ENCODE measurements around the gene BSN. TPM values are rescaled to one million over a fixed set of nuclear protein-coding genes. Genes with fewer than 3 reads are reported as not detected.
A peak's percentile ranks its signal among the peaks of the same experiment; 100 is the strongest.

The BSN gene
- total RNA-seq, 1 donor from 2014 or later: 4.0 TPM

DNA sequence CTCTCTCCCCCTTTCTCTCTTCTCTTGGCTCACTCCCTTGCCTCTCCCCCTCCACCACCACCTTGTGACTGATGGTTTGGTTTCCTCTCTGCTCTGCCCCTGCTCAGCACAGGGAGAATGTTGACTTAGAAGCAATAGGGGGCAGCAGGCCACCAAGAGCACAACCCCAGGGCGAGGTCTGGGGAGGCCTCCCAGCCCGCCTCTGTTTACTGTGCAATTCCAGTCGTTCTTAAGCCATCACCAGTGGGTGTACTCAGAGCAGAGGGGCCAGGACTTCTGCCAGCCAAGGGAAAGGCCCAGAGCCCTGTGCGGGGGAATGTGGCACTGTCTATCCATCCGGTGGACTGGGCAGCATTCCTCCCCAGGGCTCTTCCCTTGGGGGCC, 114.1 kb downstream of the BSN start:
- Mint-ChIP-seq H3K36me3 (no peaks in the 10 kb centered on the region), H3K9me3 (no peaks in the 10 kb centered on the region), H3K4me1 (ENCODE audit: unreplicated experiment) (peaks cover 35% of the 10 kb centered on the region), H3K27ac (no peak overlapping the region), H3K4me3 (peak overlapping the region; percentile 40), H3K27me3 (no peaks in the 10 kb centered on the region)
- DNase-seq (ENCODE audit: extremely low spot score, unreplicated experiment): no peak
- TF ChIP-seq, protein P1, sequence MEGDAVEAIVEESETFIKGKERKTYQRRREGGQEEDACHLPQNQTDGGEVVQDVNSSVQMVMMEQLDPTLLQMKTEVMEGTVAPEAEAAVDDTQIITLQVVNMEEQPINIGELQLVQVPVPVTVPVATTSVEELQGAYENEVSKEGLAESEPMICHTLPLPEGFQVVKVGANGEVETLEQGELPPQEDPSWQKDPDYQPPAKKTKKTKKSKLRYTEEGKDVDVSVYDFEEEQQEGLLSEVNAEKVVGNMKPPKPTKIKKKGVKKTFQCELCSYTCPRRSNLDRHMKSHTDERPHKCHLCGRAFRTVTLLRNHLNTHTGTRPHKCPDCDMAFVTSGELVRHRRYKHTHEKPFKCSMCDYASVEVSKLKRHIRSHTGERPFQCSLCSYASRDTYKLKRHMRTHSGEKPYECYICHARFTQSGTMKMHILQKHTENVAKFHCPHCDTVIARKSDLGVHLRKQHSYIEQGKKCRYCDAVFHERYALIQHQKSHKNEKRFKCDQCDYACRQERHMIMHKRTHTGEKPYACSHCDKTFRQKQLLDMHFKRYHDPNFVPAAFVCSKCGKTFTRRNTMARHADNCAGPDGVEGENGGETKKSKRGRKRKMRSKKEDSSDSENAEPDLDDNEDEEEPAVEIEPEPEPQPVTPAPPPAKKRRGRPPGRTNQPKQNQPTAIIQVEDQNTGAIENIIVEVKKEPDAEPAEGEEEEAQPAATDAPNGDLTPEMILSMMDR (conservative IDR thresholded peaks at IDR 0.05): no peak

DNA sequence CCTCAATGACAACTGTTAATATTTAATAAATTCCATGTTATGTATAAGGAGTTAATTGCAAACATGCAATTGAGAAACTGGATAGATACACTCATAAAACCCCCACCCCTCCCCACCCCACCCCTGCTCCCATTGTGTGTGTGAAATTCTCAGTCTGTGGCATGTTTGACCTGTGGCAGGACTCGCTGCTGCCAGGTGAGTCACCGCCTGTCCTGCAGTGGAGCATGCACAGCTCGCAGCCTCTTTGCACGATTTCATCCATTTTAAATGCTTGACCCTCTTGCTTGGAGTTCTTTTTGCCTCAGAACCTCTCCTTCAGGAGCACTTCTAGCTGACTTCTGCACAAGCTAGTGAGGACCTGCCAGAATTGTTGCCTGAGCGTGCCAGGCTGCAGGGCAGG, 114.6 kb downstream of the BSN start:
- Mint-ChIP-seq H3K4me1 (ENCODE audit: unreplicated experiment) (peaks cover 35% of the 10 kb centered on the region), H3K9me3 (no peaks in the 10 kb centered on the region), H3K27ac (peak overlapping the region; percentile 74), H3K36me3 (no peaks in the 10 kb centered on the region), H3K27me3 (no peaks in the 10 kb centered on the region), H3K4me3 (no peak overlapping the region)
- no peak for DNase-seq (ENCODE audit: extremely low spot score, unreplicated experiment)
- TF ChIP-seq, protein P1 (conservative IDR thresholded peaks at IDR 0.05): no peak

DNA sequence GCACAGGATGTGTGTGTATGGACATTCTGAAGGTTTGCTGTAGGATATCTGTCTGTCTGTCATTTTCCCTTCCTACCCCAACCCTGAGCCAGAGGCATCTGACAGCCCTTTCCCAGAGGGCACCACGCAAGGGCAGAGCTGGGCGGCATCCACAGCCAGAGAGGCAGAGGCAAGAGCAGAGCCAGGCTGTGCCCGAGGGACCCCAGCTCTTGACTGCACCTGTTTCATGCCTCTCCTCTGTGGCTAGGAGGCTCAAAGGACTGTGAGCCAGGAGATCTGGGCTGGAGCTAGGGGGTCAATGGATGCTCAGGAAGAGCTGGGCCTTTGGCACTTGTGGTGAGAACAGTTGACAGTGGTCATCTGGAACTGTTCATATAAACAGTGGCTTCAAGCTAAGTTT, 115.1 kb downstream of the BSN start:
- Mint-ChIP-seq H3K36me3 (no peaks in the 10 kb centered on the region), H3K4me1 (ENCODE audit: unreplicated experiment) (peaks cover 35% of the 10 kb centered on the region), H3K27ac (peak overlapping the region; percentile 74), H3K9me3 (no peaks in the 10 kb centered on the region), H3K4me3 (no peak overlapping the region), H3K27me3 (no peaks in the 10 kb centered on the region)
- TF ChIP-seq, protein P1 (conservative IDR thresholded peaks at IDR 0.05): no peak
- no peak for DNase-seq (ENCODE audit: extremely low spot score, unreplicated experiment)

DNA sequence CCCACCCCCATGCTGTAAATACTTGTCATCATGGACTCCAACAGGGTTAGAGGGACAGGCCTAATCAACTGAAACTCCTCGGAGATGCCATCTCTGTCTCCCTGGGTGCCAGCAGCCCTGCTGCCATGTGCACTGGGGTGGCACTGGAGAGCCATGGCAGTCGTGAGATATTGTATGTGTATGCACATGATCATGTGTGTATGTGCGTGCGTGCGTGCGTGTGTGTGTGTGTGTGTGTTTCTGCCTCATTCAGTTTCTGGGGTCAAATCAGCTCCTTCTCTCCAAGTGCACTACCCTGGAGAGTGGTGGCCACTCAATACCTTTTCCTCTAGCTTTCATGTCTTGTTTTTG, 116.6 kb downstream of the BSN start:
- Mint-ChIP-seq H3K27ac (no peak overlapping the region), H3K9me3 (no peaks in the 10 kb centered on the region), H3K4me3 (no peak overlapping the region), H3K27me3 (no peaks in the 10 kb centered on the region), H3K36me3 (no peaks in the 10 kb centered on the region), H3K4me1 (ENCODE audit: unreplicated experiment) (peaks cover 35% of the 10 kb centered on the region)
- TF ChIP-seq, protein P1 (conservative IDR thresholded peaks at IDR 0.05): no peak
- DNase-seq (ENCODE audit: extremely low spot score, unreplicated experiment): no peak

DNA sequence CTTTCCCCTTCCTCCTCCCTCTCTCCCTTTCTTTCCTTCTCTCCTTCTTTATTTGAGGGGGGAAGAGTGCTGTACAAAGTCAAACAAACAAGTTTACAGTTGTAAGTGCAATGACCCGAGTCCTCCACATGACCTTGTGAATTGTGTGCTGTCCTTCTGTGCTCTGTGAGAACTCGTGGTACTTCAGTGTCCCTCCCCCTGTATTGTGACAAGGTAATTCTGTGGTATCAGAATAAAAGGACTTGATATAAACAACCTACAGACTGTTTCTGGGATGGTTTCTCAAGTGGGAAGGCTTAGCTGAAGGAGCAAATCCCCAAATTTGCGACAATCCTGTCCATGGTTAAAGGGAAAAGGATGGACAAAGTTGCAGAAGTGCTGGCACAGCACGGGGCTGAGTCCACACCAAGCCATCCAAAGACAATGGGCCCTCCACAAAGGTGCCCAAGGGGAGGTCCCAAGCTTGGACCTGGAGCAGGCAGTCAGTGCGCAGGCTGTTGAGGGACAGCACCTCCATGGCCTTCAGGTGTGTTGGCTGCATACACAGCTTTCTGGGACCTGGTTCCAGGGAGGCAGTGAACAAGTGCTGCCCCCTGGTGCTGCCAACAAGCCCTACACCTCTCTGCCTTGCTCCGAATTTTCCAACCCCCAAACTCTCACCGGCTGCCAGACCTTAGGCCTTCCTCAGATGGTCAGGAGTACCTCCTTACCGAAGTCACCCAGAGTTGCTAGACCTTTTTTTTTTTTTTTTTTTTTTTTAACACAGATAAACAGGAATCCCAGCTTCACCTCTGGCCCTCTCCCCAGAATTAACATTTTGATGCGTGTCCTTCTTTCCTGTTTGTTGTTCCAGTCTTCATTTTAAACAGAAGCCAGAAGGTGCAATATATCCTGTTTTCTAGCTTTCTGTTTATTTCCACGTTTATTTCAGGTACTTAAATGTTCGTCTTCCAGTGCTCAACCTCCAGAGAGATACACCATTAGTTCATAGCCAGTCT, 117.3 kb downstream of the BSN start:
- Mint-ChIP-seq H3K9me3 (no peaks in the 10 kb centered on the region), H3K27me3 (no peaks in the 10 kb centered on the region), H3K36me3 (no peaks in the 10 kb centered on the region), H3K27ac (peak overlapping the region; percentile 79), H3K4me3 (peak overlapping the region; percentile 84), H3K4me1 (ENCODE audit: unreplicated experiment) (peaks cover 30% of the 10 kb centered on the region)
- DNase-seq (ENCODE audit: extremely low spot score, unreplicated experiment): no peak
- TF ChIP-seq, protein P1 (conservative IDR thresholded peaks at IDR 0.05): peak; percentile 91

Data from type B pancreatic cell (in vitro differentiated cells).